ENCODE measurements around the gene SELENOO. TPM values are rescaled to one million over a fixed set of nuclear protein-coding genes. Genes with fewer than 3 reads are reported as not detected.
"Not testable (repeated sequence)": the region's sequence is repeated elsewhere in the genome, so short reads cannot be mapped to it uniquely, and the experiment has no call there.

The SELENOO gene
- total RNA-seq, 1 experiment from 2014 or later, result 13.4 TPM

DNA sequence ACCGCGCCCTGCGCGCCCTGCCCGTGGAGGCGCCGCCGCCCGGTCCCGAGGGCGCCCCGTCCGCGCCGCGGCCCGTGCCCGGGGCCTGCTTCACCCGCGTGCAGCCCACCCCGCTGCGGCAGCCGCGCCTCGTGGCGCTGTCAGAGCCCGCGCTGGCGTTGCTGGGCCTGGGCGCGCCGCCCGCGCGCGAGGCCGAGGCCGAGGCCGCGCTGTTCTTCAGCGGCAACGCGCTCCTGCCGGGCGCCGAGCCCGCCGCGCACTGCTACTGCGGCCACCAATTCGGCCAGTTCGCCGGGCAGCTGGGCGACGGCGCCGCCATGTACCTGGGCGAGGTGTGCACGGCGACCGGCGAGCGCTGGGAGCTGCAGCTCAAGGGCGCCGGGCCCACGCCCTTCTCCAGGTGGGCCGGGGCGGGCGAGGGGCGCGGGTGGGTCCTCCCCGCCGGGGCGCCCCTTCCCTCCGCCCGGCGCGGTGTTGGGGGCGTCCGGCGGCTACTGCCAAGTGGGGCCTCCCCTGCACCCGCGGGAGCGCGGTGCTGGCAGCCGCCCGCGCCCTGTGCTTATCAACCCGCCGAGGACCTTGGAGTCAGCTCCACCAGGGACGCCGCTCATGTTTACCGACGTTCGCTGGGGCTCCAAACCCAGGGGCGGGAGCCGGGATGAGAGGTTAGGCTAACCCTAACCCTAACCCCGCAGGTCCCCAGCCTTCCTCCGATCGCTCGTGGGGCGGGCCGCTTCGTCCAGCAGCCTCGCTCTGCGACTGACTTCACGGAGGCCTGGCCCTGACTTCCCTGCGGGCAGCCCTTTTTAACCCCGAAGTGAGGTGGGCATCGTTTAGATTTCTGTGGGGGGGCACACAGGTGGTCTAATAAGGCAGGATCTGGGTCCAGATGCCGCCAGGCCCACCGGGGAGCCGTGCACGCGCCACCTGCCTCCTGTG is 649 bp downstream of the SELENOO start:
- DNase-seq (ENCODE audit: low spot score), result no peak

DNA sequence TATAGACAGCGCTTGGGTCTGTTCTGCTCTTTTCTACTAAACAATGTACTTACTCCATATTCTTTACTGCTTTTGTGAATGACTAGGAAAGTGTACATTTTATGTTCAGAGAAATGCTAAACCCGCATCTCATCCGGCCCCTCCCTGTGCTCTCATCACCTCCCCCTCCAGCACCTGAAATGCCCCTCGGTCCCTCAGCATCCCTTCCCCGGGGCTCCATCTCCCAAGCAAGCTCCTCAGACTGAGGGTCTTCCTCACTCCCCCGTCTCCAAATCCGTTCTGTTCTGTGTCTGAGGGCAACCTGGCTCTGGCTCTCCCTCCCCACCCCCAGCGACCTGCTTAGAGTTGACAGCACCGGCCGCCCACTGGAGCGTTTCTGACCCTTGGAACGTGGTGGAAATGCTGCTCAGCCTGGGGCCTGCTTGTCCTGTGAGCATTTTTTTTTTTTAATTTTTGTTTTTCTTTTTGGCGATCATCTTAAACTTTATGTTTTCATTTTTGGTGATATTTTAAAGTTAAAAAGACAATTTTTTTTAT is 1.4 kb downstream of the SELENOO start:
- no peak for DNase-seq (ENCODE audit: low spot score)

DNA sequence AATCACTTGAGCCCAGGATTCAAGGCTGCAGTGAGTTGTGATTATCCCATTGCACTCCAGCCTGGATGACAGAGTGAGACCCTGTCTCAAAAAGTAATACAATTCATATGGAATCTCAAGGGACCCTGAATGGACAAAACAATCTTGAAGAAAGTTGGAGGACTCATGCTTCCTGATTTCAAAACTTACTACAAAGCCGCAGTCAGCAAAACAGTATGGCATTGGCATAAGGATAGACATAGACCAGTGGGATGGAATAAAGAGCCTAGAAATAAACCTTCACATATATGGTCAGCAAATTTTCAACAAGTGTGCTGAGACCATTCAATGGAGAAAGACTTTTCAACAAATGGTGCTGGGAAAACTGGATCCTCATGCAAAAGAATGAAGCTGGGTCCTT is 2.5 kb downstream of the SELENOO start:
- no peak for DNase-seq (ENCODE audit: low spot score)

DNA sequence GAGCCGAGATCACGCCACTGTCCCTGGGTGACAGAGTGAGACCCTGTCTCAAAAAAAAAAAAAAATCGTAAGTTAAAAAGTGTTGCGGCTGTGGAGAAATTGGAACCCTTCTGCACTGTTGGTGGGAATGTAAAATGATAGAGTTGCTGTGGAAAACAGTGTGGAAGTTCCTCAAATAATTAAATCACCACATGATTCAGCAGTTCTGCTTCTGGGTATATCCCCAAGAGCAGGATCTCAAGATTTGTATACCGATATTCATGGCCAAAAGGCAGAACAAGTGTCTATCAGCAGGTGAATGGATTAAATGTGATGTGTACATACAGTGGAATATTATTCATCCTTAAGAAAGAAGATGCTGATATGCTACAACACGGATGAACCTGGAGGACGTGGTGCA is 3.8 kb downstream of the SELENOO start:
- no peak for DNase-seq (ENCODE audit: low spot score)

DNA sequence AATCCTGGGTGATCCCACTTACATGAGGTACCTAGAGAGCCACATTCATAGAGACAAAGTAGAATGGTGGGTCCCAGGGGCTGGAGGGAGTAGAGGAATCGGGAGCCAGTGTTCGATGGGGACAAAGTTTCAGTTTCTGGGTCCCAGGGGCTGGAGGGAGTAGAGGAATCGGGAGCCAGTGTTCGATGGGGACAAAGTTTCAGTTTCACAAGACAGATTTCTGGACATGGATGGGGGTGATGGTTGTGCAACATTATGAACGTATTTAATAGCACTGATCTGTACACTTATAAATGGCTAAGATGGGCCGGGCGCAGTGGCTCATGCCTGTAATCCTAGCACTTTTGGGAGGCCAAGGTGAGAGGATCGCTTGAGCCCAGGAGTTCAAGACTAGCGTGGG is 4.2 kb downstream of the SELENOO start:
- not testable (repeated sequence) for DNase-seq (ENCODE audit: low spot score)

DNA sequence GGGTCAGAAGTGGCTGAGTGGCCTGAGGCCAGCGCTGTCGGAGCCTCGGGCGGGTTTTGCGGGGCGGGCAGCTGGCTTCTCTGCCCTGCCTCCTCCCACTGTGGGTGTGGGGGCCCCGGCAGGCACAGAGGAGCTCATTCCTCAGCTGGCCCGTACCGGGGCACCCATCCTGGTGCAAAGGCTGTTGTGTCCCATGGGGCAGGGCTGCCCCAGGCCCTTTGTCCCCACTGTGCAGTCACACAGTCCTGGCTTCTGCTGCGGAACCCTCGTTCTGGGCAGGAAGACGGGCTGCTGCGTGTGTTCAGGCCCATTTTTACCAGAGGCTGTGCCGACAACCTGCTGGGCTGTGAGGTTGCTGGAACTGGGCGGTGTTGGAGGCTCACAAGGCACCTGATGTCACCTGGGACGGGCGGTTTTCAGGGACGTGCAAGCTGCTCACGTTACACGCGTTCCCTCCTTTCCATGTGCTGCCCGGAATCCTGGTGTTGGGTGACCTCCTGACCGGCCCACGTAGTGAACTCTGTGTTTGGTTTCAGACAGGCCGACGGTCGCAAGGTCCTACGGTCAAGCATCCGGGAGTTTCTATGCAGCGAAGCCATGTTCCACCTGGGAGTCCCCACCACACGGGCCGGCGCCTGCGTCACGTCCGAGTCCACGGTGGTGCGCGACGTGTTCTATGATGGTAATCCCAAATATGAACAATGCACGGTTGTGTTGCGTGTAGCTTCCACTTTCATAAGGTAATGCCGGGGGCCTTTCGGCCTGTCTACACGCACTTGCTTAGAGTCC is 5.2 kb downstream of the SELENOO start:
- no peak for DNase-seq (ENCODE audit: low spot score)

DNA sequence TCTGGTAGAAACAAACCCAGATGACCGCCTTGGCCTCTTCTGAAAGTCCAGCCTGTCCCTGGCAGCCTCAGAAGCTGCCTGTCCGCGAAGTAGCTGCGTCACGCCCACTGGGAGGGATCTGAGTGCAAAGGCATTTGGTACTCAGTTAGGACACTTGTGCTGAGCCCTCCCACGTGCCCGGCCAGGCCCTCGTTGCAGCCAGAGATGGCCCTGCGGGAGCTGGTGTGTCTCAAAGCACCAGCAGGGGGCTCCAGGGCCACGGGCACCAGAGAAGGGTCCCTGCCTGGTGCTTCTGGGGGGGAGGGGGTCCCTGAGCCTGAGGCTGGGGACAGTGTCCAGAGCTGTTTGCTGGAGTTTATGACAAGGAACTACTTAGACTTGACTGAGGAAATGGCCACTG is 5.8 kb downstream of the SELENOO start:
- DNase-seq (ENCODE audit: low spot score), result no peak

DNA sequence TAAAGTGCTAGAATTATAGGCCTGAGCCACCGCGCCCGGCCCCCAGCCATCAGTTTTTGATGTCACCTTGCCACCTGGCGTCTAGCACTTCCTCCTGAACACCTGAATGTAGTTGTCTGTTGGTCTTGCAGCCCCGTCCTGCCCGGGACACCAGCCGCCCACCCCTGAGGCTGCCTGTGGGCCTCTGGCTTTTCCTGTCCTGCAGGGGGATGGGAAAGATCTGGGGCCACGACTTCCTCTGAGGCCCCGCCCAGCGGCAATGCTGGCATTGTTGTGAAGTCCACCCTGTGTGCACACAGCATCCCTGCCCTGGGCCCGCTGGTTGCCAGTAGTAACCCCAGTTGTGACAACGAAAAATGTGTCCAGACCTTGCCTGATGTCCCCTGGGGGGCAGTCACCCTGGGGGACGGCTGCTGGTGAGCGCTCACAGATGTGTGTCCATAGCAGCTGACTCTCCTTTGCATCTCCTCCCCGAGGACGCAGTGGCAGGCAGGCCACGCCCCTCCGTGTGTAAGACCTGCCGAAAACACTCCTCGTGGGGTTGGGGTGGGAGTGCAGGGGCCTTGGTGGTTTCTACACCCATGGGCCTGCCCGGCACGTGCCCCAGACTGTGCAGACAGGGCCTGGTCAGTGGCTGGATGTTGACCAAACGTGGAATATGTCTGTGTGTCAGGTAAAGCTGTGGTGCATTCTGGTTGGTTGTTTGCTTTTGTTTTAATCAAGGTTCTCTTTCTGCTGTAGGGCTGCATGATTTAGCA is 6.8 kb downstream of the SELENOO start:
- DNase-seq (ENCODE audit: low spot score), result no peak

DNA sequence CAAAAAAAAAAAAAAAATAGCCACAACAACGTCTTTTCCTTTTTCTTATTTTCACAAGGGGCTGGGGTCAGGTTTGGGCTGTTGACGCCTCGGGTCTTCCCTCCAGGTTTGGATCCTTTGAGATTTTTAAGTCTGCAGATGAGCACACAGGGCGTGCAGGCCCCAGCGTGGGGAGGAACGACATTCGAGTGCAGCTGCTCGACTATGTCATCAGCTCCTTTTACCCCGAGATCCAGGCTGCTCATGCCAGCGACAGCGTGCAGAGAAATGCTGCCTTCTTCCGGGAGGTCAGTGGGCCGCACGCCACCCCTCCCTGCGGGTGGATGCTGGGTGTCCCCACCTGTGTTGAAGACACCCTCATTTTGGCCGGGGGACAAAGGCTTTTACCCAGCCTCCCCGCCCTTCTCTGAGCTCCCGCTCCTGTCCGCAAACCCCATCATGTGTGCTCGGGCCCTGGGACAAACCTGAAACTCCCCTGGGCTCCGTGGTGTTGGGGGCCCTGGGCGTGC is 7.7 kb downstream of the SELENOO start:
- no peak for DNase-seq (ENCODE audit: low spot score)

DNA sequence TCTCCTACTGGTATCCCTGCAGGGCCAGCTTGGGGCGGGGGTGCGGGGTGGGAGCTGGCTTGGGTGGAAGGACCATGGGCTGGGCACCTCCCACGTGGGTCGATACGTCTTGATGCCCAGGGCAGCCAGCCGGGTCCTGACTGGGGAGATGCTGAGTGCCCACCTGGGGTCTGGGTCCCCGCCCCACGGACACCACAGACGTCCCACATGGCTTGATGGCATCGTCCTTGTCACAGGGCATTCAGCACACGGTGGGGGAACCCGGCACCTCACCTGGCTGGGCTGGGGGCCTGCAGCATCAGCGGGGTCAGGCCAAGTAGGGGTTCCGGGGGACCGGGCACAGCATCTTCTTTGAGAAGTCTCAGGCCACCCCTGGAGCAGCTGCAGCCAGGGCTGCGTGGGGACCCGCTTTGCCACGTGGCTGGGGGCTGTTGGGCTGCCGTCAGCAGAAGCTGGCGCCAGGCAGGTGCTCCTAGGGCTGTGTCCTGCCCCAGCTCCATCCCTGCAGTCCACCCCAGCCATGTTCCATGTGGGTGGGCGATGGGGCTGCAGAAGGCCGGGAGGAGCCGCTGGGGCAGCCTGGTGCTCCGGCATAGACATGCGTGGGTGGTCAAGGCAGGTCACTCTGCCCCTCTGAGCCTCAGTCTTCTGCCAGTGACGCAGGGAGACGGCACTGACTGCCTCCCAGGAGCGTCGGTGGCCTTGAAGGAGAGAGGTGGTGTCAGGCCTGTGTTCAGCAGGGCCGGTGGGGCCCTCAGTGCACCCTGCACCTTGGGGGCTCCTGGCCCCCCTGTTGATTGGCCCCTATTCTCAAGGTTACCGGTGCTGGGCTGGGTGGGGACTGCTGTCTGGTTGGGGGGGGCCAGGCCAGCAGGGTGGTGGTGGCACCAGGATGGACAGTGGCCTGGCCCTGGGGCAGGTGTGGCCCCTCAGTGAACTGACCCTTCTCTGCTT is 8.4 kb downstream of the SELENOO start:
- DNase-seq (ENCODE audit: low spot score), result no peak

DNA sequence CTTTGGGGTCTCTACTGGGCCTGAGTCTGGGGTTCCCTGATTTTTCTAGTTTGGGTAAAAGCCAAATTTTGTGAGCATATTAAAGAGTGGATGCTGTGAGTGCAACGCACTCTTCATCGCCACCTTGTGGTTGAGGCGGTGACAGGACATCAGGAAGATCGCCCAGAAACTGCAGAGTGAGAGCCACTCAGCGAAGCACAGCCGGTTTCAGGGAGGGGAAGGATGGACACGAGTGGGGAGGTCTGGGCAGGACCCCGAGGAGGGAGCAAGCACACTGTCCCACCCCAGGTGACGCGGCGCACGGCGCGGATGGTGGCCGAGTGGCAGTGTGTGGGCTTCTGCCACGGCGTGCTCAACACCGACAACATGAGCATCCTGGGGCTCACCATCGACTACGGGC is 9.1 kb downstream of the SELENOO start:
- peak; percentile 58 for DNase-seq (ENCODE audit: low spot score)

DNA sequence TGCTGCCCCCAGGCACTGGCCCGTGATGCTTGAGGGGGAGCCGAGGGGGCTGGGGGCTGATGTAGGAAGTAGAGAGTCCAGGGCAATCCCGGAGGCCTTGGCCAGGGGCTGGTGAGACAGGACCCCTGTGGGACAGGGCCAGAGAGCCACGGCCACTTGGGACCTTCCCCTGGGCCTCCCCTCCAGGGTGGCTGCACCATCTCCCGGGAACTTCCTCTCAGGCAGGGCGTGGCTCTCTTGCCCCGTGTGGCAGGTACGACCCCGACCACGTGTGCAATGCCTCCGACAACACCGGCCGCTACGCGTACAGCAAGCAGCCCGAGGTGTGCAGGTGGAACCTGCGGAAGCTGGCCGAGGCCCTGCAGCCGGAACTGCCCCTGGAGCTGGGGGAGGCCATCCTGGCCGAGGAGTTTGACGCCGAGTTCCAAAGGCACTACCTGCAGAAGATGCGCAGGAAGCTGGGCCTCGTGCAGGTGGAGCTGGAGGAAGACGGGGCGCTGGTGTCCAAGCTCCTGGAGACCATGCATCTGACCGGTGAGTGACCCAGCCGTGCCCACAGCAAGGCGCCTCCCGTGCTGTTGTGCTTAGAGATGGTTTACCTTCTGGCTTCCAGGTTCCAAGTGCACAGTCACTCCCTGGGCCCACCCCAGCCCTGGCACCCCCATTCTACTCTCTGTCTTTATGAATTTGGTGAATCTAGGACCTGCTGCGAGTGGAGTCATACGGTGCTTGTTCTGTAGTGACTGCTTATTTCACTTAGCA is 9.7 kb downstream of the SELENOO start:
- DNase-seq (ENCODE audit: low spot score), result no peak

DNA sequence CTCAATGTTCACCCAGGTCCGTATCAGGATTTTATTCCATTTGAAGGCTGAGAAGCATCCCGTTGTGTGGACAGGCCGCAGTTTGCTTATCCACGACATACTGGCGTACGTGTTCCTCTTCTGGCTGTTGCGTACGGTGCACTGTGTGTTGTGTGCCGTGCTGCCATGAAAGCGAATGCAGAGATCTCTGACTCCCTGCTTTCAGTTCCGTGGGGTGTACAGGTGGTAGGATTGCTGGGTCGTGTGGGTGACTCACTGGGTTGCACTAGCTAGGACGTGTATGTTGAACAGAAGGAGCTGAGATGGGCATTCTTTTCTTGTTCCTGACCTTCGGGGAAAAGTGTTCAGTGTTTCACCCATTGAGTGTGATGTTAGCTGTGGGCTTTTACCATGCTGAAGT is 10.3 kb downstream of the SELENOO start:
- no peak for DNase-seq (ENCODE audit: low spot score)

DNA sequence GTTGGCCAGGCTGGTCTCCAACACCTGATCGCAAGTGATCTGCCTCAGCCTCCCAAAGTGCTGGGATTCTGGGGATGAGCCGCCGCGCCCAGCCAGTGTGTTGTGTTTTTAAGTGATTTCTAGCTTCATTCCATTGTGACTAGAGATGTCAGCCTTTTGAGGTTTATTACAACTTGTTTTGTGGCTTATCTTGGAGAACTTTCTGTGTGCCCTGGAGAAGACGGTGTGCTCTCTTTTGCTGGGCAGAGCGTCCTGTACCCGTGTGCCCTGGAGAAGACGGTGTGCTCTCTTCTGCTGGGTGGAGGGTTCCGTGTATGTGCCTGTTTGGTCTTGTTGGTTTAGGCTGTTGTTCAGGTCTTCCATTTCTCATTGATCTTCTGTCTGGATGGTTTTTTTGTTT is 12.5 kb downstream of the SELENOO start:
- DNase-seq (ENCODE audit: low spot score), result no peak

DNA sequence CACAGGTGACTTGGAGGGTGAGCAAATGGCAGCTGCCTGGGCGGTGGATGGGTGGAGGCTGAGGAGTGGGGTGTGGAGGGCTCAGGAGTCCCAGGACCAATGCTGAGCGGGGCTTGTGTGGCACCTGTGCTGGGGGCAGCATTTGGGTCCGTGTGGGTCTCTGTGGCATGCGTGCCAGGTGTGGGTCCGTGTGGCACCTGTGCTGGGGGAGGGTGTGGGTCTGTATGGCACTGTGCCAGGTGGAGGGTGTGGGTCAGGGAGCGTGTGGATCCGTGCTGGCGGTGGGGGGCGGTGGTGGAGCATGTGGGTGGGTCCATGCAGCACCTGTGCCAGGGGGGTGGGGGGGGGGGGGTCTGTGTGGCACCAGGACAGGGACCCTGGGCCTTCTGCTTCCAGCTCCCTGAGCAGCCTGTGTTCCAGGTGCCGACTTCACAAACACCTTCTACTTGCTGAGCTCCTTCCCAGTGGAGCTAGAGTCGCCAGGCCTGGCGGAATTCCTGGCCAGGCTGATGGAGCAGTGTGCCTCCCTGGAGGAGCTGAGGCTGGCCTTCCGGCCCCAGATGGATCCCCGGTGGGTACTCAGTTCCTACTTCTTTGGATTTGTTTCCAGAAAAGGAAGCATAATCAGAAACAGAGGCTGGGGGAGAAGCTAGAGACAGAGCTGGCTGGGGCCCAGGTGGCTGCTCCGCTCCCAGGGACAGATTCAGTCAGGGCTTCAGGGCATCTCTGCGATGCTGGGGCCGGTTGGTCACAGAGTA is 14.7 kb downstream of the SELENOO start:
- DNase-seq (ENCODE audit: low spot score), result no peak

DNA sequence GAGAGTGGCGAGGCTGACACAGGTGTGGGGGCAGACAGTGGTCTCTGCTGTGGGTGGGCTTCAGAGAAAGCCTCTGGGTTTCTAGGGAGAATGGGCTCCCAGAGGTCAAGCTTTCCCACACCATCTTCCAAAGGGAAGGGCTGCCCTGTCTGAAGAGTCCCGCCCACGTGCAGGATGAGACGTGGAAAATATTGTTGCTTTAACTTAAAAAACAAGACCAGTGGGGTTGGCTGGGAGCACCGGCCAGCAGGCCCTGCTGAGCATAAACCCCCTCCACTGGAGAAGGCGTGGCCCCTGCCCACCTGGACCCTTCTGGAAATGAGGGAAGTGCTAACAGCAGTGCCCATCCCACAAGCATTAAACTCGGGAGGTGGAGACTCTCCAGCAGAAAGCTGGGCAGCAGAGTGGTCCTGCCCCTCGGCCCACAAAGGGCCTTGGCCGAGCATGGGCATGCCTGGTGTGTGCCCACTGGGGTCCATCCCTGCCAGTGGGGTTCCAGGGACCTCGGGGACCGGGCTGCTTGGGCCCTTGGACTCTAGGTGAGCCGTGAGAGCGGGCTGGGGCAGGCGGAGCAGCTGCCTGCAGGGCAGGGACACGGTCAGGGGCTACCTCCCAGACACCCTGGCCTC is 15.4 kb downstream of the SELENOO start:
- DNase-seq (ENCODE audit: low spot score), result no peak

DNA sequence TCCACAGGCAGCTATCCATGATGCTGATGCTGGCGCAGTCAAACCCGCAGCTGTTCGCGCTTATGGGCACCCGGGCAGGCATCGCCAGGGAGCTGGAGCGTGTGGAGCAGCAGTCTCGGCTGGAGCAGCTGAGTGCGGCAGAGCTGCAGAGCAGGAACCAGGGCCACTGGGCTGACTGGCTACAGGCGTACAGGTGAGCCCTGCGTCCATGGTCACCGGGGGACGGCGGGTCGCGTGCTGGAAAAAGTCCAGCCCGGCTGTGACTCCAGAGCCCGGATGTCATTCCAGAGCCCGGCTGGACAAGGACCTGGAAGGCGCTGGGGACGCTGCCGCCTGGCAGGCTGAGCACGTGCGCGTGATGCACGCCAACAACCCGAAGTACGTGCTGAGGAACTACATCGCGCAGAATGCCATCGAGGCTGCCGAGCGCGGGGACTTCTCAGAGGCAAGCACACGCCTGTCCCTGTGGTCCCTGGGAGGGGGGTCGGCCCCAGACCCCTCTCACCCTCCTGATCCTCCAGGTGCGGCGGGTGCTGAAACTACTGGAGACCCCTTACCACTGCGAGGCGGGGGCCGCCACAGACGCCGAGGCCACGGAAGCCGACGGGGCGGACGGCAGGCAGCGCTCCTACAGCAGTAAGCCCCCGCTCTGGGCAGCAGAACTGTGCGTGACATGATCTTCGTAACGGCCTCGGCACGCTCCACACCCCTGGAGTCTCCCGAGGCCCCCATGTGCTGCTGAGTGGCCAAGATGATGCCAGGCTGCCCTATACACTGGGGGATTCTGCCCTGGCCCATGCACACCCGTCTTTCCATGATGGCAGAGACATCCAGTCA is 16.1 kb downstream of the SELENOO start:
- DNase-seq (ENCODE audit: low spot score), result no peak
